Activated CD4-positive, alpha-beta memory T cell treated with anti-CD3 and anti-CD28 coated beads for 36 hours (primary cell): Measurements from ENCODE around the gene IFNG-AS1. TPM values are rescaled to one million over a fixed set of nuclear protein-coding genes. Genes with fewer than 3 reads are reported as not detected.

ENCODE experiments used
- CTCF ChIA-PET: fragments of 350-600 bp; sonication (Branson Sonifier 250); formaldehyde crosslinking; loops from one replicate; lab custom pipeline; 2021; ENCODE audit warnings: antibody characterized with exemption, inconsistent platforms; lab: Charles Lee
- POLR2A ChIA-PET: fragments of 350-600 bp; sonication (Branson Sonifier 250); formaldehyde crosslinking; loops from one replicate; lab custom pipeline; 2021; ENCODE audit warnings: antibody characterized with exemption; lab: Charles Lee
- DNase-seq: peaks from one replicate; pipeline ENCODE4 v3.0.0-alpha.2; 2020
- H3K27ac Mint-ChIP-seq: one replicate; pipeline ENCODE4 v1.8.0; 2021; ENCODE audit warnings: mixed read lengths
- H3K27me3 Mint-ChIP-seq: one replicate; pipeline ENCODE4 v1.8.0; 2021; ENCODE audit warnings: mixed read lengths
- H3K36me3 Mint-ChIP-seq: one replicate; pipeline ENCODE4 v1.8.0; 2021; ENCODE audit warnings: mixed read lengths
- H3K4me1 Mint-ChIP-seq: one replicate; pipeline ENCODE4 v1.8.0; 2021; ENCODE audit warnings: low read depth, mixed read lengths
- H3K4me3 Mint-ChIP-seq: one replicate; pipeline ENCODE4 v1.8.0; 2021; ENCODE audit warnings: mild to moderate bottlenecking, mixed read lengths
- H3K9me3 Mint-ChIP-seq: one replicate; pipeline ENCODE4 v1.8.0; 2021; ENCODE audit warnings: mixed read lengths
- intact Hi-C: fragments of 100-400 bp; cut with micrococcal nuclease; formaldehyde crosslinking; loops from one replicate; pipeline ENCODE4 v1.15.1; 2023
- total RNA-seq, 2 experiments: library from RNA; stranded (reverse); gene quantifications; one replicate each; pipeline ENCODE4 v1.2.3, GENCODE V29; 2021

Gene IFNG-AS1
- total RNA-seq, 2 experiments from 2014 or later = 0.48 to 1.1 TPM

DNA sequence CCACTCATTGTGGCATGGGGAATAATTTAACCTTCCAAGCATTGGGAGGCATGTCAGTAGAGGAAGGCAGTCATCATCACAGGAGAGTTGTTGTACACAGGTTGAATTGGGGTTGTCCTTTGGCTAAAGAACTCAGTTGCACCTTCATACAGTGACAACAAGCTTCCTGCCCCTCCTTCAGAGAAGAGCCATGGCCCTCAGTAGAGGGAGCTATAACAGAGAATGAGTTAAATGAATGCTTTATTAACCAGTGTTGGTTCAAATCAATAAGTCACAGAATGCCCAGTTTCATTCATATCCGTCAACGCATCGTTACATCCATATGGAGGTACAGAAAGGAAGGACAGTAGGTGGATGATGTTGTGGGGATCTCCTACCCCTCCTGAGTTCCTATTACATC is 4.8 kb downstream of the IFNG-AS1 start:
- Mint-ChIP-seq H3K4me1 (peaks cover 40% of the 10 kb centered on the region), H3K9me3 (no peaks in the 10 kb centered on the region), H3K4me3 (peak overlapping the region; percentile 23), H3K27me3 (no peaks in the 10 kb centered on the region), H3K27ac (no peak overlapping the region), H3K36me3 (no peaks in the 10 kb centered on the region)
- ChIA-PET CTCF (interaction anchor here (1.0 to 3.8 kb wide), 3 partner anchors 51 to 638 kb away, joined by 3 to 16 read pairs (median 3); partner anchors contain the start of gene IFNG), POLR2A (no interaction called here)
- intact Hi-C loops = loop anchor here (5.0 kb wide), 1 partner anchor 38 kb away; no protein-coding TSS in a partner anchor
- DNase-seq = no peak

DNA sequence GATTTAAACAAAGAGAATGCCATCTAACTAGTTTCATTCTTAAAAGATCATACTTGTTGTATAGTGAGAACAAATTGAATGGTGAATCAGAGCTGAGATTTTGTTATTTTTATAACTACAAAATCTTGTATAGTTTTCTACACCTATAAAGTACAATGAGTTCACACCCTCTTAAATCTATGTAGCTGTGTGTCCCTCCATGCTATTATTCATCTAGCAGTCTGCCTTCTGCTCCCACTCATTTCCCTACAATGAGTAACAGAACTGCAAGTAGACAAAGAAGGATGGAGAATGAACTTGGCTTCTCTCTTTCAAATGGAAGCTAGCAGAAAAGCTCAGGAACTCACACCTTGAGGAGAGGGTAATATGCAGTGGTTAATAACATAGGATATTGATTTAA is 7.1 kb downstream of the IFNG-AS1 start:
- POLR2A ChIA-PET = interaction anchor here (1.0 kb wide), 1 partner anchor 162 kb away, joined by 4 read pairs; no protein-coding TSS in a partner anchor
- no peaks in the 10 kb centered on the region for H3K9me3 Mint-ChIP-seq
- CTCF ChIA-PET = interaction anchor here (0.6 to 3.8 kb wide), 3 partner anchors 45 to 162 kb away, joined by 4 to 16 read pairs (median 4); partner anchors contain the start of gene IFNG
- no peaks in the 10 kb centered on the region for H3K36me3 Mint-ChIP-seq
- intact Hi-C loops = no loop called here
- H3K4me1 Mint-ChIP-seq = peaks cover 28% of the 10 kb centered on the region
- H3K27ac Mint-ChIP-seq = no peak overlapping the region
- no peak for DNase-seq
- no peaks in the 10 kb centered on the region for H3K27me3 Mint-ChIP-seq
- no peak overlapping the region for H3K4me3 Mint-ChIP-seq

DNA sequence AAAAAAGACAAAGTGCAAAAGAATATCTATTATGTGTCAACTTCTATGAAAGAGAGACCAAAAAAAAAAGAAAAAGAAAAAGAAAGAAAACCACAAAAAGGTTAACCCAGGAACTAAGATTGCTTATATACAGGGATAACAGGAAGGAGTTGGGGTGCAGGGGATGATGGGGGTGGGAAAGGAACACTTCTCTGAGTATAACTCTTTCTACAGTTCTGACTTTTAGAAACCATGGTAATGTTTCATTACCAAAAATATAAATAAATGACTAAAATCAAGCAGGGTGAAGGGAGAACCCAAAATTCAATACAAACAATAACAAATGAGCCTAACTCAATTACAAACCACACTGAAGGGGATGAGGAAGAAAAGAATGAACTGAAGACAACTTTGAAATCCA is 9.1 kb downstream of the IFNG-AS1 start:
- Mint-ChIP-seq H3K36me3 (no peaks in the 10 kb centered on the region), H3K4me3 (no peak overlapping the region), H3K27me3 (no peaks in the 10 kb centered on the region), H3K4me1 (peaks cover 18% of the 10 kb centered on the region), H3K9me3 (no peaks in the 10 kb centered on the region), H3K27ac (no peak overlapping the region)
- CTCF ChIA-PET = interaction anchor here (1.1 to 5.9 kb wide), 2 partner anchors 159 to 224 kb away, joined by 4 to 34 read pairs; no protein-coding TSS in a partner anchor
- POLR2A ChIA-PET = no interaction called here
- intact Hi-C loops = no loop called here
- DNase-seq = peak; percentile 22

DNA sequence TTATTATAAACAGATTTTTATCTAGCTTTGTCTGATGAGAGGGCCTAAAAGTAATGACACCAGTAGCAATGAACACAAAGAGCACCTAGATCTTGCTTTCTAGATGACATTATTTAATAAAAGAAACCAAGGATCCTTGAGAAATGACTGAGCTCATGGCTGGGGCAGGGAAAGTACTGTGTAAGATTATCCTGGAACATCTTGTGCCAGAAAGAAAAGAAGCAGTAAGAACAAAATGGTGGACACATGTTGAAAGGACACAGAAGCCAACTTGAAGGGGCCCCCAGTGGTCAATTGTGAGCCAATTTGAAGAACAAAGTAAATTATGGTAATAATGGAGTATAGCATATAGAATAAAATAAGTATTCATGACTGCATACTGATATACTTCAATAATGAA is 10.0 kb downstream of the IFNG-AS1 start:
- Mint-ChIP-seq H3K4me3 (no peak overlapping the region), H3K4me1 (peaks cover 18% of the 10 kb centered on the region)

DNA sequence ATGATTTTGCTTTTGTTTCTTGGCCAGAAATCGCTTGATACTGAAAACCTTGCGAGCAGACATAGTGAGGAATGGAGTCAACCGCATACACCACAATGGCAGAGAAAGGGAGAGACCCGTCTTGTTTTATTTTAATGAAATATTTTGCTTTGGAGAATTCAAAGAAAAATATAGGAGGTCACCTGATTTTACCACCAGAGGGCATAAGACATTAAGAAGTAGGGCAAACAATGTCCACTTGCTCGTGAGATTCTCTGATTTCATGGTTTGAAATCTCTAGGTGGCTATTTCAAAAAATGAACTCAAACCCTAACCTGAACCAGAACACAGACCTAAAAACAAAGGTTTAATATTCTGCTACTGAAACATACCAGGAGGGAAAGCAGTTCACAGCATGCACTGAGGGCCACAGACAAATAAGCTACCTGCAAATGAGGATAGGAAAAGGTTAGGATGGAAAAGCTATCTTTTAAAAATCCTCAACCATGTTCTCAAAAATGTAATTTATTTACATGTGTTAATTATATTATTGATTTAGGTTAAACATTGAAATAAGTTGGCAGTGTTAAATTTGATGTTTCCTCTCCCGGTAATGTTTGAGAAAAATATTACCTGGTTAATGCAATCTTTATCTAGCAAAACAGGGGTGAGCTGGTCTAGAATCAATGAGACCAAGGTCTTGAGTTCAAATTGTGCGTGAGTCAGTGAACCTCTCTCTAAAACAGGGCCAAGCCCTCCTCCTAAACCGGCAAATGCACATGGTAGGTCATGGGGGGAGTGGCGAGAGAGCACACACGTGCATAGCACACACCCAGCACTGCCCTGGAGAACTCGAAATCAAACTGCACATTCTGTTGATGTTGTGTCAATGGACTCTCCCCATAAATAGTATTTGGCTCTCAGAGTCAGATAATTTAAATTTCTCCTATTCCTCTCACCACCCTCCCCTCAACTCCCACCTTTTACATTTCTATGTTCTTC is 12.5 kb downstream of the IFNG-AS1 start:
- DNase-seq = no peak
- ChIA-PET CTCF (interaction anchor here (0.6 to 5.9 kb wide), 18 partner anchors 10 to 647 kb away, joined by 3 to 34 read pairs (median 5); partner anchors contain the start of gene IFNG-AS1), POLR2A (no interaction called here)
- Mint-ChIP-seq H3K4me1 (peaks cover 15% of the 10 kb centered on the region), H3K27ac (peak overlapping the region; percentile 15), H3K36me3 (peaks cover 3% of the 10 kb centered on the region), H3K9me3 (no peaks in the 10 kb centered on the region), H3K4me3 (no peak overlapping the region), H3K27me3 (no peaks in the 10 kb centered on the region)
- intact Hi-C loops = loop anchor here (1.0 kb wide), 2 partner anchors 41 to 162 kb away; no protein-coding TSS in a partner anchor

More for the DNA sequence above, 10.0 kb downstream of the IFNG-AS1 start:
- no peak for DNase-seq
- ChIA-PET POLR2A (no interaction called here), CTCF (interaction anchor here (1.0 to 5.9 kb wide), 3 partner anchors 41 to 223 kb away, joined by 4 to 34 read pairs (median 6); no protein-coding TSS in a partner anchor)
- Mint-ChIP-seq H3K27me3 (no peaks in the 10 kb centered on the region), H3K9me3 (no peaks in the 10 kb centered on the region), H3K27ac (no peak overlapping the region), H3K36me3 (peaks cover 2% of the 10 kb centered on the region)
- intact Hi-C loops = no loop called here

DNA sequence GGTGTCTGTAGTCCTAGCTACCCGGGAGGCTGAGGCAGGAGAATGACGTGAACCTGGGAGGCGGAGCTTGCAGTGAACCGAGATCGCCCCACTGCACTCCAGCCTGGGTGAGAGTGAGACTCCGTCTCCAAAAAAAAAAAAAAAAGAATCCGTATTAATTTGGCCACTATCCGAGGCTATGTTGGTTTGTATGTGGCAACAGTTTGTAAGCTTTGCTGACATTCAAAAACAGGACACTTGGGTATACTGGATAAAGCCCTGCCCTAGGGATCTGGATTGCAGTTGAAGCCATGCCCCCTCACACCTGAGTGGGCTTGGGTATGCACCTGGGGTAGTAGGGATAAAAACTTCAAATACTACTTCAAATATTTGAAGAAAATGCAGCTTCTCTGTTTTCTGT is 14.5 kb downstream of the IFNG-AS1 start:
- Mint-ChIP-seq H3K27me3 (no peaks in the 10 kb centered on the region), H3K36me3 (peaks cover 9% of the 10 kb centered on the region), H3K4me1 (peaks cover 10% of the 10 kb centered on the region), H3K27ac (no peak overlapping the region), H3K9me3 (no peaks in the 10 kb centered on the region), H3K4me3 (no peak overlapping the region)
- ChIA-PET CTCF (interaction anchor here (1.3 to 5.9 kb wide), 2 partner anchors 37 to 153 kb away, joined by 4 to 34 read pairs; no protein-coding TSS in a partner anchor), POLR2A (no interaction called here)
- intact Hi-C loops = no loop called here
- DNase-seq = no peak

DNA sequence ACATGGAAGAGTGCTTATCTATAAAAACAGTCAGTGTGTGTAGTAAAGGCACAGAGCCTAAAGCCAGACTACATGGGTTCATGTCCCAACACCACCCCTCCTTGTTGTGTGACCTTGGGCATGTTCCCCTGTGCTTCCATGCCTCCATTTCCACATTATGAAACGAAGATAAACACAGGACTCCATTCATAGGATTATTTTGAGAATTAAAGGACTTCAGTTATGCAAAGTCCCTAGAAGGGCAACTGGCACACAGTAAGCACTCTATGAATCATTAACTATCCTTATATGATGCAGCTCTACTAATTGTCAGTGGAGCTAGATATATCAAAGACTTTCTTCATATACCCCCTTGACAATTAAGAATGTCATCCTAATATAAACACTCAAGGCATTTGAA is 17.8 kb downstream of the IFNG-AS1 start:
- Mint-ChIP-seq H3K27ac (no peak overlapping the region), H3K9me3 (no peaks in the 10 kb centered on the region), H3K4me3 (no peak overlapping the region), H3K36me3 (peaks cover 9% of the 10 kb centered on the region), H3K27me3 (no peaks in the 10 kb centered on the region), H3K4me1 (peaks cover 24% of the 10 kb centered on the region)
- no peak for DNase-seq
- intact Hi-C loops = no loop called here
- CTCF ChIA-PET = interaction anchor here (1.2 kb wide), 1 partner anchor 34 kb away, joined by 4 read pairs; no protein-coding TSS in a partner anchor
- POLR2A ChIA-PET = no interaction called here

DNA sequence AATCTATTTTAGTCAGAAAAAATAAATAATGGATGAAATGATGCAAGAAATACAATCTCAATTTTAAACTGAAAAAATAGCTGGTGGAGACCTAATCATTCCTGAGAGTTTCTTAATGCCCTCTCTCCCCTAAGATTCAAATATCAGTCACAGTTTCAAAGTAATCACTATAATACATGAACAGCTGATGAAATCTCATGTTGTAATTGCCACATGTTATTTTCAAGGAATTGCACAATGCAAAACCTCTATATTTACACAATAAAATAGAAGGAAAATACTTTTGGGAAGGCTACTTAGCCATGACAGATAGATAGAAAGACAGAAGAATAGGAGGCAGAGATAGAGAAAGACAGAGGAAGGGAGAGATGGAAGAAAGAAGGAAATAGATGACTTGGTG is 18.2 kb downstream of the IFNG-AS1 start:
- H3K36me3 Mint-ChIP-seq = peaks cover 9% of the 10 kb centered on the region
- no peaks in the 10 kb centered on the region for H3K27me3 Mint-ChIP-seq
- H3K27ac Mint-ChIP-seq = peak overlapping the region; percentile 47
- H3K4me1 Mint-ChIP-seq = peaks cover 28% of the 10 kb centered on the region
- CTCF ChIA-PET = interaction anchor here (1.2 kb wide), 1 partner anchor 33 kb away, joined by 4 read pairs; no protein-coding TSS in a partner anchor
- H3K9me3 Mint-ChIP-seq = no peaks in the 10 kb centered on the region
- POLR2A ChIA-PET = no interaction called here
- H3K4me3 Mint-ChIP-seq = no peak overlapping the region
- no peak for DNase-seq
- intact Hi-C loops = no loop called here

DNA sequence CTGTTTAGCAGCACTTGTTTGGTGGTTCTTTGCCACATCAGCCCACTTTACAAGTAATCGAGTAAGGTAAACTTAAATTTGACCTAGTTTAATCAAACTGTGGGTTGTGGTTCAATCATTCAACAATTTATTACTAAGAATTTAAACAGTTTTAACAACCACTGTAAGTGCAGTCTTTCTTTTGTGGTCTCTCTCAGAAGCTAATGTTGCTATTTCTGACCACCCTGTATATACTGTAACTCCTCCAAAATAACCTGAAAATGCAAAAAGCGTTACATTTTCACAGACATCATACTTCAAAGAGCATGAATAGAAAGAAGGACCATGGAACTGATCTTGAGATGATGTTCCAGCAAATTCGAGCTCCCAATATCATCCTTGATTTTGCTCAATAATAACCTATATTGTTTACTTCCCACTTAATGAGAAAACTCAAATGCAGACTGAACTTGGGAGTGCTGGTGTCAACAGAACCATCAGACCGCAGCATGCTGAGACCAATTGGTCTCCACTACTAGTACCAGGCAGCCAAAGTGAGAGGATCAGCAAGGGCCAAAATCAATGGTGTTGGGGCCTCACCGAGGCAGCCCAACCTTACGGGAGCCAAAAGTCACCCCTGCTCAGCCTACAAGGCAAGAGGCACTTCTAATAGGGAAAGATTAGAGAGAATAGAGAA is 22.1 kb downstream of the IFNG-AS1 start:
- peaks cover 10% of the 10 kb centered on the region for H3K36me3 Mint-ChIP-seq

DNA sequence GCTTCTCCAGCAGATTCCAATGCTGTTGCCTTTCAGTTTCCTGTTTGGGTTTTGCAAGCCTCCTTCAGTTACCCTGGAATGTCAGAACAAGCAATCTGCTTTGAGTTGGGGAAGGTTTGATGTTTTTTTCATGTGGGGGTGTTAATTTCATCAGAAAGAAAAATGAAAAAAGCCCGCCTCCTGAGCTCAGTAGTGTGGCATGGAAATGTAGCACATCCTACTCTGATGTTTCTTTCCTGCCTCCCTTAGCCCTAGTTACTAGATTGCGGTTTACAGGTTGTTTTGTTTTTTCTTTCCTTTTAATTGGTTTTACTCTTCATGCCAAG is 22.6 kb downstream of the IFNG-AS1 start:
- intact Hi-C loops = loop anchor here (2.0 kb wide), 1 partner anchor 21 kb away; no protein-coding TSS in a partner anchor
- ChIA-PET POLR2A (interaction anchor here (0.8 to 2.6 kb wide), 4 partner anchors 11 to 147 kb away, joined by 3 to 13 read pairs (median 5); no protein-coding TSS in a partner anchor), CTCF (interaction anchor here (1.0 to 2.5 kb wide), 5 partner anchors 10 to 364 kb away, joined by 3 to 9 read pairs (median 7); no protein-coding TSS in a partner anchor)
- Mint-ChIP-seq H3K36me3 (peaks cover 10% of the 10 kb centered on the region), H3K9me3 (no peaks in the 10 kb centered on the region), H3K4me3 (no peak overlapping the region), H3K27ac (peak overlapping the region; percentile 81), H3K4me1 (peaks cover 32% of the 10 kb centered on the region), H3K27me3 (no peaks in the 10 kb centered on the region)
- no peak for DNase-seq

More for the DNA sequence above, 22.1 kb downstream of the IFNG-AS1 start:
- peaks cover 34% of the 10 kb centered on the region for H3K4me1 Mint-ChIP-seq
- CTCF ChIA-PET = interaction anchor here (1.0 to 2.5 kb wide), 4 partner anchors 10 to 29 kb away, joined by 3 to 9 read pairs (median 7); no protein-coding TSS in a partner anchor
- no peaks in the 10 kb centered on the region for H3K27me3 Mint-ChIP-seq
- DNase-seq = no peak
- H3K9me3 Mint-ChIP-seq = no peaks in the 10 kb centered on the region
- intact Hi-C loops = no loop called here
- peak overlapping the region; percentile 81 for H3K27ac Mint-ChIP-seq
- H3K4me3 Mint-ChIP-seq = no peak overlapping the region
- POLR2A ChIA-PET = interaction anchor here (1.7 to 2.6 kb wide), 2 partner anchors 11 to 18 kb away, joined by 7 to 13 read pairs; no protein-coding TSS in a partner anchor

DNA sequence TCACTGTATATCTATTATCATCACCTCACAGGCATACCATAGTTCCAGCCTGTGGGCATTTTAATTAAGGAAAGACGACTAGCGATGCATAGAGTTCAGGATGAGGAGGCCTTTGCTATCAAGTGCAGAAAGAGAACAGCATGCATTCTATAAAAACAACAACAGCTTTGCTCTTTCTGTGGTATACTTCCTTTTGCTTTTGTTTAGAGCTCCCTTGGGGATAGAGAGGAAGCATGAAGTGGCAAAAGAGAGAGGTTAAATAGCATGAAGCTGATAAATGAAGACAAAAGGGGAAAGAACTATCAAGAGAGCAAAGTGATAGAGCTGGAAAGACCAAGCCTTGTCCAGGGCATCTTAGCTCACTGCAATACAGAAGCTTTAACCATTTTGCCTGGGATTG is 23.5 kb downstream of the IFNG-AS1 start:
- DNase-seq = no peak
- POLR2A ChIA-PET = interaction anchor here (1.2 to 2.6 kb wide), 3 partner anchors 10 to 146 kb away, joined by 3 to 13 read pairs (median 7); no protein-coding TSS in a partner anchor
- peaks cover 9% of the 10 kb centered on the region for H3K36me3 Mint-ChIP-seq
- no peaks in the 10 kb centered on the region for H3K9me3 Mint-ChIP-seq
- intact Hi-C loops = loop anchor here (2.0 kb wide), 1 partner anchor 20 kb away; no protein-coding TSS in a partner anchor
- H3K4me3 Mint-ChIP-seq = no peak overlapping the region
- peaks cover 34% of the 10 kb centered on the region for H3K4me1 Mint-ChIP-seq
- H3K27ac Mint-ChIP-seq = peak overlapping the region; percentile 81
- CTCF ChIA-PET = interaction anchor here (1.0 to 1.5 kb wide), 3 partner anchors 11 to 365 kb away, joined by 3 to 7 read pairs (median 3); no protein-coding TSS in a partner anchor
- no peaks in the 10 kb centered on the region for H3K27me3 Mint-ChIP-seq
